Stimulated activated CD4-positive, alpha-beta T cell treated with anti-CD3 and anti-CD28 coated beads, Interleukin-4, amount 100 ng/mL, for 1 hour (primary cell): ENCODE data around the gene EFHB.
A peak's percentile ranks its signal among the peaks of the same experiment; 100 is the strongest.
"Not testable (repeated sequence)": the region's sequence is repeated elsewhere in the genome, so short reads cannot be mapped to it uniquely, and the experiment has no call there.

Experiments used
- DNase-seq: peaks from one replicate; pipeline ENCODE4 v3.0.0-alpha.2; 2020

EFHB gene, protein sequence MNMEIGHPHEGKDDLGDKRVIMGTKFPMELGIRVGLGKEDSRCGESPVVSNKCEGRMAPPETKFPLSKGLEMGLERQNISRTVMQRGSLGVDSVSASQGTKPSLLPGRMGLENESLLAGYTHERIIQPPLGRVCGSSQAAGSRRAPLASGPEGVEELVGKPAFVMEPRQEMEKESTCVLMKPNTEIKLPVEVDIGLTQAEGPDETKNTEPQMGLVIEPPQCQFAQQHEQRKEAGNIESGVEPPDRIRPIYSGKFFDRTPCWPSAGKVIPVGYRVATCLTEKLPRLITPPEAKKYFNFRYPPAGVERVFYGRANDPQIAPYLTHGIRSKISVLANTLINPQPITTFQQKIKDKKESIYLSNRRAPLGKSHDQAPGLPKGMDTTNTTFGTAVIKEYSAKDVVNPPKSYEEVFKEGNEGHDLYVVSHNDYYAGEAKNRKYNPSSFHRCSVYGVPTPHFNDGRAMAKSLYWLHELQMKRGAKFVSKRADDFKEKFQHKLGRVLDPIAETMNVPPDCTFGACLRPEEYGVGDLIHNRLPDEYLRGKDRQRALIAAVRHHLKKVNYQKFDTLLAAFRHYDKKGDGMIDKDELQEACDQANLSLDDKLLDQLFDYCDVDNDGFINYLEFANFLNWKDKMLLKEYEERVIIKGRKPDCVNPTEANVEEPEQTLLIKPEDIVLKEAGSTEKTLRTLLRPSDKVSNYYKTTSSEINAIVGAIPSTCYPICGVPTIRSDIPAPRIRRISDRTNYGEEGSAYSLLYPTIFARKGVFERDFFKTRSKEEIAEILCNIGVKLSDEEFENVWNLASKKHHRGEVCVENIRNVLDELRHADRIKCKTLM

DNA sequence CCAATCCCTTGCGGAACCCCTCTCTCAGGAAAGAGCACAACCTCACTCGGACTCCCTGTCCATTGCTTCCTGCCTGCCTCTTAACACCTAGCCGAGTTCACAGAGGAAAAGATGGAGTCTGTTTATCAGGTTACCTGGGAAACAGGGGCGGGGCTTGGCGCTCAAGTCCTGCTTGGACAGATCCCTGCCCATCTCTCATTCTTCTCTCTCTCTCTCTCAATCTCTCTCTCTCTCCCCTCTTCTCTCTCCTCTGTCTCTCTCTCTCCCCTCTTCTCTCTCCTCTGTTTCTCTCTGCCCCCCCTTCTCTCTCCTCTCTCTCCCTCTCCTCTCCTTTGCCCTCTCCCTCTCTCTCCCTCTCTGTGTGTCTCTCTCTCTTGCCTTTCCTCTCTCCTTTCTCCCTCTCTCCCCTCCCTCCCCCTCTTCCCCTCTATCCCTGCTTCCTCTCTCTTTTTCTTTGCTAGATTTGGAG, at the start of gene EFHB:
EFHB (minus strand) TSS at position 120 of the 469 bp plus-strand sequence. CDS start 199 bp downstream, outside the sequence.
- no peak for DNase-seq

DNA sequence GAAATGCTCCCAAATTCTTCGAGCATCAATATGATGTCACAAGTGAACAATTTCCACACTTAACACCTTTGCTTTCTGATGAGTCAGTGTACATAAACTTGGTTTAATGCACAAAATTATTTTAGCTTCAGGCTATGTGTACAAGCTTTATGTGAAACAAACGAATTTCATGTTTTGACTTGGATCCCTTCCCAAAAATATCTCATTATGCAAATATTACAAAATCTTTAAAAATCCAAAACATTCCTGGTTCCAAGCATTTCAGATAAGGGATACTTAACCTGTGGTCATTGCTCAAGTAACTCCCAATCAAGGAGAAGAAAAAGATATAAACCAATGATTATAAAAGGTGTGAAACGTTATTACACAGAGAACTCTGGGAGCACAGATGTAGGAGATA, 38.0 kb upstream of the EFHB start:
- DNase-seq, result no peak

DNA sequence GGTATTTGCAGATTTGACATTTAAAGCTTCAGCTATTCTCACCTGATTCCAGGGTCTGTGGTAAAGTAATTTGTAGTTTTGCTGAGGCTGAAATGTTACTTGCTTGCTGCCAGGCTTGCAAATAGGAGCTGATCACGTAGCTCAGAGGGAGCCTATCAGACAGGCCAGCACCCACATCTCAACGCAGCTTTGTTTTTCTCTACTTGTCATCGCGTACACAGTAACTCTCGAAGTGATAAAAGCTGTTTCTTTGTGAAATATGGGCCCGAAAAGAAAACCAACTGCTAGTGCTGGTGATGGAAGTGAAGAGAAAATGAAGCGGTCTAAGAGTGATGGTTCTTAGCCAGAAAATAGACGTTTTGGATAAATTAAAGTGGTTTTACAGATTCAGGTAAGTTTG, 36.3 kb upstream of the EFHB start:
- no peak for DNase-seq

DNA sequence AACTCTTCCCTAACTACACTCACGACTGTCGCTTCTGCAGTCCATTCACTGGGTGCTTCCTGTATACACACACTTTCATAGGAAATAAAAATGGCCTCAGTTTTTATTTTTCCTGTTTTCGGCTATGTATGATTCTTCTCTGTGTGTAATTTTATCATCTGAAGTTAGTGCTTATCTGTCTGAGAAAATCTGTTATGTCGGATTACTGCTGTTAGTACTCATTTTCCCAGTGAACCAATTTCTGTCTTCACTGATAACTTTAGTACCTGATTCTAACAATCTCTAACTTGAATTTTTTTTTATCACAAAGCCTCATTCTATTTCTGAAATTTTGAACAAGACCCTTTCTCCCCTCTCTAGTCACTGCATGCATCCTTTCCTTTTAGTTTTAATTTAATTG, 33.8 kb upstream of the EFHB start:
- no peak for DNase-seq

DNA sequence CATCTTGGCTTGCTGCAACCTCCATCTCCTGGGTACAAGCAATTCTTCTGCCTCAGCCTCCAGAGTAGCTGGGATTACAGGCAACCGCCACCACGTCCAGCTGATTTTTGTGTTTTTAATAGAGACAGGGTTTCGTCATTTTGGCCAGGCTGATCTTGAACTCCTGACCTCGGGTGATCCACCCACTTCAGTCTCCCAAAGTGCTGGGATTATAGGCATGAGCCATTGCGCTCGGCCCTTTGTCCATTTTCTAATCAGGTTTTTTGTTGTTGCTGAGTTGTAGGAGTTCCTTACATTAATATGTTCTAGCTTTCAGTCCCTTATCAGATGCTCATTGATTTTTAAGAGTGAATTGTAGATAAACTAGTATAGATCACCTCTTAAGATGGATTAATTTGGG, 33.2 kb upstream of the EFHB start:
- no peak for DNase-seq

DNA sequence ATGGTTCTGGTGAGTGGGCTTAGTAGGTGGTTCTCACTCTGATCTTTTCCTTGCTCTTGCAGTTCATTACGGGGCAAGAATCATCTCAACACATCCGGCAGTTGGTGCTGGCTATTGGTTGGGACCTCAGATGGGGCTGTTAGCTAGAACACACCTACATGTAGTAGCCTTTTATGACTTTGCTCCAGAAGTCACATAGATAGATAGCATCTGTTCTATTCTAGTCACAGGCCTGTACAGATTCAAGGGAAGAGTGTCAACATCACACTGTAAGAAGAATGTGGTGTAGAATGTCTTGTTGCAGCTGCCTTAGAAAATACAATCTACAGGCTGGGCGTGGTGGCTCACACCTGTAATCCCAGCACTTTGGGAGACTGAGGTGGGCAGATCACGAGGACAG, 27.9 kb upstream of the EFHB start:
- no peak for DNase-seq

DNA sequence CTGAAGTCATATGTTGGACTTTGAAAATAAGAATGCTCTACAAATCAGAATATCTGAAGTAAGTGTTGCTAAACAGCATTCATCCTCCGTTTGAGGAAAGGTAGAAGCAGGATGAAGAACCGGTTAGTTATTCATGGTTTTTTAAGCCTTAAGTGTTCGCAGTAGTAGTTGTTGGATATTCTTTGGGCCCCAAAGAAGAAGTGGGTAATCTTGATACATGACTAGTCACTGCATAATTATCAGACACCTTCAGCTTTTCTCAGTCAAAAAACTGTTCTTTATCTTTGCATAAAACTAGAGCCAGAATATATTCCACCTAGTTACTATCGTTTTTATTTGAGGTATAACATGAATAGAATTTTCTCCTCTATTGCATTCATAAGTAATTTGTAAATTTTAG, 26.7 kb upstream of the EFHB start:
- DNase-seq, result no peak

DNA sequence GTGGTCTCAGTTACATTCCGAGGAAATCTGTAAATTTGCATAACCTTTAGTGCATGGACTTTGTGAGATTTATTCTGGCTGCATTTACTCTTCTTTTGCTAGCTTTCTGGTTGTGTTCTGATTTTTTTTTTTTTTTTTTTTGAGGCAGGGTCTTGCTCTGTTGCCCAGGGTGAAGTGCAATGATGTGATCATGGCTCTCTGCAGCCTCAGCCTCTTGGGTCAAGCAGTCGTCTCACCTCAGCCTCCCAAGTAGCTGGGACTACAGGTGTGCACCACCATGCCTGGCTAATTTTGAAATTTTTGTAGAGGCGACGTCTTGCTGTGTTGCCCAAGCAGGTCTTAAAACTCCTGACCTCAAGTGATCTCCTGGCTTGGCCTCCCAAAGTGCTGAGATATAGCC, 25.5 kb upstream of the EFHB start:
- DNase-seq, result no peak

DNA sequence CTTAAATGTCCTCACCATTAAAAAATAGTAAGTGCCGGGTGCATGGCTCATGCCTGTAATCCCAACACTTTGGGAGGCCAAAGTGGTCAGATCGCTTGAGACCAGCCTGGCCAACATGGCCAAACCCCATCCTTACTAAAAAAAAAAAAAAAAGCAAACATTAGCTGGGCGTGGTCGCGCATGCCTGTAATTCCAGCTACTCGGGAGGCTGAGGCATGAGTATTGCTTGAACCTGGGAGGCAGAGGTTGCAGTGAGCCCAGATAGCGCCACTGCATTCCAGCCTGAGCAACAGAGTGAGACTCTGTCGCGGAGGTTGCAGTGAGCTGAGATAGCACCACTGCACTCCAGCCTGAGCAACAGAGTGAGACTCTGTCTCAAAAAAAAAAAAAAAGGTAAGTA, 23.3 kb upstream of the EFHB start:
- DNase-seq, result not testable (repeated sequence)

DNA sequence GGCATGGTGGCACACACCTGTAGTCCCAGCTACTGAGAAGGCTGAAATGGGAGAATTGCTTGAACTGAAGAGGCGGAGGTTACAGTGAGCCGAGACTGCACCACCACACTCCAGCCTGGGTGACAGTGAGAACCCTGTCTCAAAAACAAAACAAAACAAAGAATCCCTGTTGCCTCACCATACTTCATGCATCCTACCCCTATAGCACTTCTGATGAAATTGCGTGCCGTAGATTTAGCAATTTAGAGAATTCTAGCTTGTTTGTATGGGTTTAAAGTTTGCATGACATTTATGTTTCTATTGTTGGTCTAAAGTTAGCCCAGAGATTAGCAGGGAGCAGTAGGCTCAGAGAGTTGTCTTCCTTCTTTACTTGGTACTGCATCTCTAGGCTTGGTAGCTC, 20.7 kb upstream of the EFHB start:
- no peak for DNase-seq

DNA sequence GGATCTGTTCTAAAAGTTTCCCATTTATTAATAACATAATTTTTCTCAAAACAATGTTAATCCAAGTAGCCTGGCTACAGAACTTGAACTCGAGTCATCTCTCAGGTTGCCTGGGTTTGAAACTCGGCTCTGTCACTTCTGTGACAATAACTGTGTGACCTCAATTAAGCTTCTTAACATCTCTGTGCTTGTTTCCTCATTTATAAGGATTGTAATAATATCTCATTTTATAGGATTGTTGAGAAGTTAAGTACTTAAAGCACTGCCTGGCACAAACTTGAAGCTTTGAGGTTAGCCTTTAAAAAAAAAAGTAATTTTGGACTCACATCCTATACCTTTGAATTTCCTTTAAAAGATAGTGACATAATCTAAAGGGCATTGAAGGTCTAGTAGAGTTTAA, 16.3 kb upstream of the EFHB start:
- no peak for DNase-seq

DNA sequence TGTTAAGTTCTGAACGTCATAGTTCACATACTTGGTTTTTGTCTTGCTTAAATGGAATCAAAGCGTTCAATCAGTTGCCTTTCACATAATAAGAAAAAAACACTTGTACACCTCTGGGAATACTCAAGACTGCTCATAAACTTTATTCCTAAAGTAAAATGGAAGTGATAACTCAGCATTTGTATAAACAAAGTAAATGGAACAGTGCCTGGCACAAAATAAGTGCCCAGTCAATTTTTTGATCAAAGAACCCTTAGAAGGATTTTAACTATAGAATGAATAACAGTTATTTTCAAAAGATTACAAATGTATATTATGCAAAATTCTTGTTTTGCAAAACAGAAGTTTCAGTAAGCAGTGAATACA, 14.2 kb upstream of the EFHB start:
- DNase-seq, result no peak

DNA sequence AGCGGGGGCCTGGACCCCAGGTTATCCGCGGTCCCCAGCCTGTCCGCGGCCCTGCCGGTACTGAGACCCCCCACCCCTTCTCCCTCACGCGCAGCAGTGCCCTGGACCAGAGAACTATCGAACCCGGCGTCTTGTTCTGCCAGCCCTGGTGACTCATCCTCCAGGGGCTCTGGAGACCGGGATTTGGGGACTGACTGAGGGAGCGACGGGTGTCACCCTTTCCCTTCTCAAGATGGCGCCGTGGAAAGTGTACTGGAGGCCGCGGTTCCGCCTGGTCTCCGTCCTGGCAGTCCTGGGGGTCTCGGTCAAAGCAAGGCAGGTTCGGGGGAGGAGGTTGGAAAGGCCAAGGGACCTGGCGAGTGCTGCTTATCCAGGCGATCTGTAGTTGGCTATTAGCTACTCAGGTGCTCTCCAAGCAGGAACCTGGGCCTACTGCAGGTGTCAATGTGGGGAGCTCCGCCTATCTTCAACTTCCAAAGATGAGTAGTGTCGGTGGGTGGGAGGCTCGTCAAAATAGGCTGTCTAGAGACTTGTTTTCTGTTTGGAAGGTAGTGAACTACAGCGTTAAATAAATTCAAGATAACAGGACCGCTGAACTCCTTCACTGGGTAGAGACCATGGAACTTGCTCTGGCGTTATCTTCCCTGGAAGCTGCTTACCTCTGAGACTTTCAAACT, 13.7 kb upstream of the EFHB start:
- peak; percentile 46 for DNase-seq

DNA sequence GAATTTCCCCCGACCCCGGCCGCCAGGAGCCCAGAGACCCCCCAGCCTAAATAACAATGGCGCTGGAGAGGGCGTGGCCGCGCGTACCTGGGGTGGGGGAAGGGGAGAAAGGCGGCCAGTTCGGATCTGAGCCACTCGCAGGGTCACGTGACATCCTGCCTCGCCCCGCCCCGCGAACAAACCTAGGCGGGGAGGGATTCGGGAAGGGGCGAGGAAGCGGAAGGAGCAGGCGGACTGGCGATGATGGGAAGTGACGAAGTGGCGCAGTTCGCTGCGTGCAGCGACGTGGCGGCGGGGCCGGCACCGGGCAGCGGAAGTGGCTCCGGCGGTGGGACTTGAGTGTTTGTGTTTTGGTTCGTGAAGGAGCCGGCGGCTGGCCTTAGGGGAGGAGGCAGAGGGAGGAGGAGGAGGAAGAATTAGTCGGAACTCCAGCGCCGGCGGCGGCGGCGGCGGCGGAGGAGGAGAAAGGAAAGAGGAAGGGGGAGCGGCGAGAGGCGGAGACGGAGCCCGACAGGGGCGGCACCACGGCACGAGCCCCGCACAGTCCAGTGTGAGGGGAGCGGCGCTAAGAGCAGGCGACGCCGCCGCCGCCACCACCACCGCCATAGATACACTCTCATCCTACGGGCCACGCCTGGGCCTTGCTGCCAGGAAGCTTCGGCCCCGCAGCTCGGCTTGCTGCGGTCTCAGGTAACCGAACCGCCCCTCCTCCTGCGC, 13.0 kb upstream of the EFHB start, which contains the start of gene RAB5A:
RAB5A (plus strand) TSS at position 266 of the 717 bp plus-strand sequence. CDS start 3,802 bp downstream, outside the sequence.
- peak; percentile 97 for DNase-seq

DNA sequence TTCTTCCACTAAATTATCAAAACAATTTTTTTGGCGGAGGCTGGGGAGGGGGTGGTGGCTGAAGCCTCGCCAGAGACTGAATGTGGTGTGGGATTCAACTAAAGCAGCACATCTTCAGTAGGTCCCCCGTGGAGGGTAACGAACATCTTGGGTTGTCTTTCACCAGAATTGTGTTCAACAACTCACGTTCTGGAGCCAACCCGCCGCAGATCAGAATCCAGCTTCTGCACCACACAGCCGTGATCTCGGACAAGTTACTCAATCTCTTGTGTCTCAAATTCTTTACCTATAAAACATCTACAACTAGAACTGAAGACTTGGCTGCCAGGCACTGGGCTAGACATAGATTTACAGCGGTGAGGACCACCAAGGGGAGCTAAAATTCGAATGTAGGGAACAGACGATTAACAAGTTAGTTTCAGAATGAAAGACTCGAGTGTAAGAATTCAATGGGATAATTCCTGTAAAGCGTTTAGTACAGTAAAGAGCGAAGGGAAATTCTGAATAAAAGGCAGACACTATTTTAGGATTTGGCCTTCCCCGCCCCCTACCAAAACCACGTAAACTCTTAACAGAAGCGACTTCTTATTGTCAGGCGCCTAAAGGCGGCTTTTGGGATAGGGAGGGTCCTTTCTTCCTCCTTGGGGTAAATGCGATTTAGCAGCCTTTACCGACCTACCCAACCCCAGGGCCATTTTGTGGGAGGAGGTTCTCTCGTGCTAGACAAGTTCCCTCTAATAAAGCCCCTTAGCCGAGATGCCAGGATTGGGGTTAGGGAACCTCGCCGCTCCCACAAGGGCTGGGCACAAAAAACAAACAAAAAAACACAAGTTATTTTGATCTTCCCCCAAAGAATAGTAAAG, 12.2 kb upstream of the EFHB start:
- DNase-seq, result no peak

DNA sequence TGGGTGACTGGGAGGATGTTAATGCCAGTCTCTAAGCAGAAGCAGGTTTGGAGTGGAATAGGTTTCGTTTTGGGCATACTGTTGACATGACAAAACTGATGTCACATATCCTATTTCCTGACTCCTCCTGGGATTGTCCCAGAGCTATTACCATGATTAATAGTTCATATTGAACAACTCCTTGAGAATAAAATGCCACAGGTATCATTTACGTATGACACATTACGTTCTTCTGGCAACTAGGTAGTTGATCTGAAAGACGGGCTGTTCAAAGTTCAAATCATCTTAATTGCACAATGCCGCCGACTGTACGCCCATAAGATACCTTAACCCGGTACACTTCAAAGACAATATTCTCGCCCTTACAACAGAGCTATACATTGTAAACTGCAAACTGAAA, 11.5 kb upstream of the EFHB start:
- no peak for DNase-seq

DNA sequence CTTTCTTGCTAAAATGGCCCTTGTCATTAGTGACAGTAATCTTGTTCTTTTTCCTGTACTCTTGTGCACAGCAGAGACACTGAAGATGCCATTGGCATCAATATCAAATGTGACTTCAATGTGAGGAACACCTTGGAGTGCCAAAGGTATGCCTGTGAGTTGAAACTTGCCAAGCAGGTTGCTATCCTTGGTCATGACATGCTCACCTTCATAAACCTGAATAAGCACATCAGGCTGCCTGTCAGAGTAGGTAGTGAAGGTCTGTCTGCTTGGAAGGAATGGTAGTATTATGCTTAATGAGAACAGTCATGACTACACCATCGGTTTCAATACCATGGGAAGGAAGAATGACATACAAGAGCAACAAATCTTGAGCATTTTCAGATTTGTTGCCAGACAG, 6.6 kb upstream of the EFHB start:
- no peak for DNase-seq

DNA sequence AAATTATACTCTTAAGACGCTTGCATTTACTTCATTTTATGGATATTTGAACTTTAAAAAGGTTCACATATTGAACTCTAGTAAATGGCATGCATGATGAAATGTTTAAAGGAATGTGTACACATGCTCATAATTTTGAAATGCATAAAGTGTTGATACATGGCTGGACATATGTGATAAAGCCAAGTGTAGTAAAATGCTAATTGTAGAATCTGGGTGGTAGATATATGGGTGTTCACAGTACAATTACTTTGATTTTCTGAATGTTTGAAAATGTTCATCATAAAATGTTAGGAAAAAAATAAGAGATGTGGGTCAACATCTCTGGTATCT, 4.2 kb upstream of the EFHB start:
- DNase-seq, result no peak

DNA sequence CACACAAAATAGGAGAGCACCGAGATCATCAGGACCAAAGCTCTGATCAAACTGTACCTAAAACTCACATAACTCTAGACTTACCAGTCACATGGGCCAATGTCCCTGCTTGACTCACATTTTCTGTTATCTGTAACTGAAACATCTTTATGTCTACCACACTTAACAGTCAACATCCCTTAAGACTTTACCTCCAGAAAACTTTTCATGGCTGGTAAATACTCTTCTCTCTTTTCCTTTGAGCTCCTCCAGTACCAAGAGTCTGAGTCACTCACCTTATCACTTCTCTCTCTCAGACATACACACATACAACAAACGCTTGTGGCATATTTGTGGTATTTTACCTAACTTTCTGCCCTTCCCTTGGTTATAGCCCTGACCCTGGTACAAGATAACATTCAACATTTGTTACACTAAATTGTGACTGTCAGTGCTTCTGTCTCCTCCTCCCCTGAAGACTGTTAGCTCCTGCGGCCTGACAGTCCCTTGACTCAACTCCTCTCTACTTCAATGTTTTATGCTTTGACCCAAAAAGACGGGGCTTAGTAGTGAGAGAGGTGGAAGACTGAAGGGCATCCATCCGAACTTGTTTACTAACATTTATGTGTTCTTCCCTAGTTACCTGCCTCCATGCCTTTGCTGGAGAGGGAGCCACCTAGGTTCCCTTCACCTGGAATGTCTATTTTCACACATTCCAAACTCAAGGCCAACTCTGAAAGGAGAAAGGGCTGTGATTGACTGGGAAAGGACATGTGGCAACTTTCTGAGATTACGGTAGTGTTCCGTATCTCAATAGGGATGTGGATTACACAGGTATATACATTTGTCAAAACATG, 3.7 kb upstream of the EFHB start:
- DNase-seq, result no peak

DNA sequence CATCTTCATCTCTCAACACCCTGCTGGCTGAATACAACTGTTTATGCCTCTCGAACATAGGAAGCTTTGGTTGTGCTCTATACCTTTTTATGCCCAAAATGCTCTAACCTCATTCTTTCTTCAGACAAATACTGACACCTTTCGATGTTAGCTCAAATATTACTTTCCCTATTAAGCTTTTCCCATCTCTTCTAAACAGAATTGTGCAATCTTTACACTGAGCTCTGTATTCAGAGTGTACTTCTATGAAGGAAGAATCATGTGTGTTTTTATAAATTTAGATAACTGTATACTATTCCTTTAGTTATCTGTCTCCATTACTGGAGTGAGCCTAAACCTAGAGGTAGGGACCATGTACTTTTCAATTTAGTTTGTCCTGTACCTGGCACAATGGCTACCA, 1.6 kb downstream of the EFHB start:
- no peak for DNase-seq

DNA sequence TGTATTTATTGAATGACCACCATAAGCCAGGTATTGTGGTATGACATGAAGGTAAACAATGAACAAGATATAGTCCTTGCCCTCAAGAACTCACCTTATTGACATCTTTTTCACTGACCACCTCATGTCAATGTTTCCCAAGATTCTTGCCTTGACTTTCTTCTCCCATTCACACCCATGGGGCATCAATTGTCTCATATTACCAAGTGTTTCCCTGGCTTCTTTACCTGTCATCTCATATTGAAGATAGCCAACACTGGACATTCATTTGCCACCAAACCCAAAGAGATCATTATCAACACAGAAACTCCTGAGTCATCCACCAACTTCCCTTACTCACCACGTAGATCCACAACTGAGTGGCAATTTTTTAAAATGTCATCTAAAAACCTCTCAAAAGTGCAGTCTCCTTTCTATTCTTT, 2.2 kb downstream of the EFHB start:
- no peak for DNase-seq
